Hematopoietic multipotent progenitor cell treated with erythropoietin and hydrocortisone succinate and interleukin-3 and kit ligand, for 15 days (in vitro differentiated cells): ENCODE results near the gene STK38.
"Not testable (repeated sequence)": the region's sequence is repeated elsewhere in the genome, so short reads cannot be mapped to it uniquely, and the experiment has no call there.

ENCODE experiments used
- DNase-seq: peaks from one replicate; pipeline ENCODE4 v3.0.0-alpha.2; 2015; ENCODE audit warnings: low spot score

Gene STK38

GRCh38 chr6:36484736-36485135, 62.5 kb downstream of the STK38 start:
- no peak for DNase-seq

GRCh38 chr6:36483326-36483725, 64.0 kb downstream of the STK38 start:
- not testable (repeated sequence) for DNase-seq

GRCh38 chr6:36479256-36479655, 68.0 kb downstream of the STK38 start:
- no peak for DNase-seq

- DNase-seq = no peak
Observed at GRCh38 chr6:36478051-36478526, 69.2 kb downstream of the STK38 start.

- no peak for DNase-seq
Observed at GRCh38 chr6:36469946-36470345, 77.3 kb downstream of the STK38 start.

GRCh38 chr6:36469148-36469661, 78.1 kb downstream of the STK38 start:
- DNase-seq = no peak

- no peak for DNase-seq
Observed at GRCh38 chr6:36467625-36468024, 79.7 kb downstream of the STK38 start.

GRCh38 chr6:36464233-36464632, 83.0 kb downstream of the STK38 start:
- no peak for DNase-seq

- DNase-seq = no peak
Observed at GRCh38 chr6:36463676-36464075, 83.6 kb downstream of the STK38 start.

GRCh38 chr6:36461646-36462045, 85.6 kb downstream of the STK38 start:
- DNase-seq = no peak

- no peak for DNase-seq
Observed at GRCh38 chr6:36460916-36461315, 86.4 kb downstream of the STK38 start.

- DNase-seq = no peak
Observed at GRCh38 chr6:36459501-36459900, 87.8 kb downstream of the STK38 start.

GRCh38 chr6:36455486-36456027, 91.7 kb downstream of the STK38 start:
- DNase-seq = no peak

GRCh38 chr6:36452897-36453296, 94.4 kb downstream of the STK38 start:
- DNase-seq = not testable (repeated sequence)

- not testable (repeated sequence) for DNase-seq
Observed at GRCh38 chr6:36449173-36449572, 98.1 kb downstream of the STK38 start.

- DNase-seq = no peak
Observed at GRCh38 chr6:36445621-36446020, 101.7 kb downstream of the STK38 start.

GRCh38 chr6:36444470-36444869, 102.8 kb downstream of the STK38 start:
- DNase-seq = no peak
